ENCODE data around the gene CPZ.
"Not testable (repeated sequence)": the region's sequence is repeated elsewhere in the genome, so short reads cannot be mapped to it uniquely, and the experiment has no call there.

The CPZ gene

GRCh38 chr4:8557151-8558076 lies 35.2 kb upstream of the CPZ start:
- DNase-seq: no peak

DNA sequence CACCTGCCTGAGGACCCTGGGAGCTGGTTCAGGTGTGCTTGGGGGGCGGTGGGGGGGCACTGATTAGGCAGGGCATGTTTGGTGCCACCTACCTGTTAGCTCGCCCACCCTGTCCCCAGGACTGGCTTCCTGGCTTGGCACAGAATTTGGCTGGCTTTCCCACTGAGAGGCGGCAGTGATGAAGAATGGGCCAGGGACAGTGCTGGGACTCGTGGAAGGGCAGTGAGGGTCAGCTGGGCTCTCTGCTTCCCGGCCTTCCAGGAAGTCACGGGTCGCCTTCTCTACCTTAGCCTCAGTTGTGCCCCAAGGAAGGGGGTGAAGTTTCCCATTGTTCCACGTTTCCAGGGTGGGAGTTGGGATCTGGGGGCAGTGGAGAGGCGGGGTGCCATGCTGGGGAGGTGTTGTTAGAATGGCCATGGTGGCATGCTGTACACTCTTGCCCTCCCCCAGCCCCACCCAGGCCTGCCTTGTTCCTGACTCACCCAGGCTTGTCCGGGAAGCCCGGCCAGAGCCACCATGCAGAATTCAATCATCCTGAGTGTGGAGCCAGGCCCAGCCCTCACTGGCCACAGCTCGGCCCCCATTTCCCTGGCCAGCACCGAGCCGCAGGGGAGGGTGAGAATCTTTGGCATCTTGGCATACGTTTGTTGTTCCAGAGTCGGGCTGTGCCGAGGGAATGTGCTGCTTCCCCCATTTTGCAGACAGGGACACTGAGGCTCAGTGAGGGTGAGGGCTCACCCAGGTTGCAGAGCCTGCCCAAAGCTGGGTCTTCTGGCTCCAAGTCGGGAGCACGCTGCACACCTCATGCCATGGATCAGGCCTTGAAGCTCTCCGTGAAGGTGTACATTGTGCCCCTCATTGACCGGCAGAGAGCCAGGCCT lies 34.2 kb upstream of the CPZ start:
- DNase-seq: no peak

DNA sequence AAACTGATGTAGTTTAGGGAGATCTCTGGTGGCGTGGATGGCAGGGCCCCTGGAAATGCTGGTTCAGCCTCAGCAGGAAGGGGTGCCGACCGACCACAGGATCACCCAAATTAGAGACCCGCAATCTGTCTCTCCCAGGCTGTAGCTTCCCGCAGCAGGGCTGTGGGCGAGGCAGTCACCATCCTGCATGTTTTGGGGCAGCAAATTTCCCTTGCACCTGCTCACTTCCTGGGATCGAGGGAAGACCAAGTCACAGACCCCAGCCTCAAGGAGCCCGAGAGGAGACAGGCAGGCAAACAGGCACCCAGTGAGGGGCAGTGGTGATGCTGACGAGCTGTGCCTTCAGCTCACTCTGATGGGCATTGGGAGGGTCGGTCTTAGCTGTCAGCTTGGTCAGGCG lies 33.6 kb upstream of the CPZ start:
- DNase-seq: no peak

- no peak for DNase-seq
These were observed 32.9 kb upstream of the CPZ start for GRCh38 chr4:8559524-8560264.

- no peak for DNase-seq
These were observed 32.1 kb upstream of the CPZ start for GRCh38 chr4:8560265-8561047.

- no peak for DNase-seq
These were observed 28.0 kb upstream of the CPZ start for GRCh38 chr4:8564595-8564994.

DNA sequence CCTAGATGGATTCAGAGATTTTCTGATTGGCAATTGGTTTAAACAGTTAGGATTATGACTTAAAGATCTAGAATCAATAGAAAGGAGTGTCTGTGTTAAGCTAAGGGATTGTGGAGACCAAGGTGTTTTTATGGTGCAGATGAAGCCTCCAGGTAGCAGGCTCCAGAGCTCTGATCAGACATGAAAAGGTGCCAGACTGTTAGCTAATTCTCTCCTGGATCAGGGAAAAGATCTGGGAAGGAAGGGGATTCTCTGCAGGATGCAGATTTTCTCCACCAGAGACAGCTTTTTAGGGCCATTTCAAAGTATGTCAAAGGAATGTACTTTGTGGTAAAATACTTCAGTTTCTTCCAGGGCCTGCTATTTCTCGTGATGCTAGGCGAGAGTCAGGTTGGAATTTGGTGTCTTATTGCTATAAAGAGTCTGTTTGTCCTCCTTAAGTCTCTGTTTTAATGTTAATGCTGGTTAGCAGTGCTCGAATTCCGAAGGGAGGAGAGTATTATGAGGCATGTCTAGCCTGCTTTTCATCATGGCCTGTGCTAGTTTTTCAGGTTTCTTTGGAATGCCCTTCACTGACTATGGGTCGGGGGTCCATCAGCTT lies 24.4 kb upstream of the CPZ start:
- DNase-seq: no peak

GRCh38 chr4:8570201-8570600 lies 22.4 kb upstream of the CPZ start:
- DNase-seq: no peak

- no peak for DNase-seq
These were observed 20.6 kb upstream of the CPZ start for GRCh38 chr4:8571702-8572685.

GRCh38 chr4:8573266-8573665 lies 19.3 kb upstream of the CPZ start:
- DNase-seq: no peak

DNA sequence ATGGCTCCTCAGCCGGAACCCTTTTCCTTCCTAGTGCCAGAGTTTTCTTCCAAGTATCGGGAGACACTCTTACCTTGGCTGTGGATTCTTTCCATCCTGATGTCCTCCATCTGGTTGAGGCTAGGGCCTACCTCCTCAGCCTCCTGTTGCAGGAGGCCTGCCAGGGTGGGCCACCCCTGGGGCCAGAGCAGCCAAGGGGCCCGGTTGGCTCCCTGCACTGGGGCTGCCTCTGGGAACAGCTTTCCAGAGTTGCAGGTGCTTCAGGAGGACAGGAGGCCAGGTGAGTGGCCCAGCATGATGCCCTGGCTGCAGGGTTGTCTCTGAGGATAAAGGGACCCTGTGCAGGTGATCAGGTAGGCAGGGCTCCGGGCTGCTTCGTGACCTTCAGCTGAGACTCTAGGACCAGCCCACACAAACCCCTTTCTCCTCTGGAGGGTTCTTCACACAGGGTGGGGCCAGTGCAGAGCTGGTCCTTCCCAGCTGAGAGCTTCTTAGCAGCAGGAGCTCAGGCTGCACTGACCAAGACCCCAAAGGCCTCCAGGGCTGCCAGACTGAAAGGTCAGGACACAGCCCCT lies 17.7 kb upstream of the CPZ start:
- no peak for DNase-seq

GRCh38 chr4:8575457-8575856 lies 17.1 kb upstream of the CPZ start:
- DNase-seq: no peak

GRCh38 chr4:8576591-8576990 lies 16.0 kb upstream of the CPZ start:
- not testable (repeated sequence) for DNase-seq

DNA sequence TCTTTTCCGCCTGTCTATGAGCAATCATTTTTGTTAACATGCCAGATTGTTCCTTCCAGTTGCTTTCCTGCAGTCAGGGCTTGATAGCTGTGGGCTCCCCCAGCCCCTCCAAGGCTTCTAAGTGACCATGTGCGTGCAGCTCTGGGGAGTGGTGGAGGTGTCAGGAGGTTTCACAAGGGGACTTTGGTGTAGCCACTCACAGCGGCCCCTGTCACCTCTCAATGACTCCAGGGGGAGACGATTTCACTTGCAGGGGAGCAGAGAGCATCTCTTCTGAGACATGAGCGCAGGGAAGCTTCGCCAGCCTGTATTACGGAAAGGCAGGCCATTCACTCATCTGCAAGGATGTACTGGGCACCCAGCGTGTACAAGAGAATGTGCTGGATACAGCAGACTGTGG lies 15.5 kb upstream of the CPZ start:
- no peak for DNase-seq

GRCh38 chr4:8577972-8578371 lies 14.6 kb upstream of the CPZ start:
- no peak for DNase-seq

DNA sequence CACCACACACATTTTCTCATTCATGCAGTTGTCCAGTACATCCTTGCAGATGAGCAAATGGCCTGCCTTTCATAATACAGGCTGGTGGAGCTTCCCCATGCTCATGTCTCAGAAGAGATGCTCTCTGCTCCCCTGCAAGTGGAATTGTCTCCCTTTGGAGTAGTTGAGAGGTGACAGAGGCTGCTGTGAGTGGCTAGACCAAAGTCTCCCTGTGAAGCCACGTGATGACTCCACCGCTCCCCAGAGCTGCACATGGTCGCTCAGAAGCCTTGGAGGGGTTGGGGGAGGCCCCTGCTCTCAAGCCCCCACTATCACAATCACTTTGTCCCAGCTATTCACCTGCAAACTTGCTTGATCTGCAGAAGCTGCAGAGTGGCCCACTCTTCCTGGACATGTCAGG lies 13.8 kb upstream of the CPZ start:
- DNase-seq: no peak

- no peak for DNase-seq
These were observed 12.8 kb upstream of the CPZ start for GRCh38 chr4:8579526-8580320.

GRCh38 chr4:8580321-8581093 lies 12.1 kb upstream of the CPZ start, which contains the start of gene GPR78:
GPR78 (plus strand) TSS chr4:8580392; CDS start chr4:8580983, 591 bp downstream.
- no peak for DNase-seq
